HG02759 (cell line): ENCODE results near the gene OTUD7B.
A peak's percentile ranks its signal among the peaks of the same experiment; 100 is the strongest.

Source experiments
- ATAC-seq: cut with Tn5 transposase; IDR thresholded peaks from one replicate; pipeline ENCODE4 v1.9.1; 2021; ENCODE audit warnings: mild to moderate bottlenecking, moderate library complexity; ENCODE audit not compliant: unreplicated experiment

The OTUD7B gene

GRCh38 chr1:149923626-149924025, 86.9 kb downstream of the OTUD7B start:
- ATAC-seq: no peak

GRCh38 chr1:149917571-149918144, 92.9 kb downstream of the OTUD7B start, which contains the start of gene SV2A:
TSS of gene SV2A (minus strand) at chr1:149917844. CDS start at chr1:149913840, 4,004 bp downstream.
- ATAC-seq: no peak

- no peak for ATAC-seq
These were observed 93.7 kb downstream of the OTUD7B start for GRCh38 chr1:149916898-149917252.

GRCh38 chr1:149916193-149916897, 94.2 kb downstream of the OTUD7B start:
- ATAC-seq: no peak

GRCh38 chr1:149915429-149916192, 94.9 kb downstream of the OTUD7B start:
- no peak for ATAC-seq

- no peak for ATAC-seq
These were observed 96.0 kb downstream of the OTUD7B start for GRCh38 chr1:149914545-149914944.

GRCh38 chr1:149906570-149907075, 103.9 kb downstream of the OTUD7B start:
- no peak for ATAC-seq

- no peak for ATAC-seq
These were observed 106.6 kb downstream of the OTUD7B start for GRCh38 chr1:149903836-149904491.

- peak; percentile 97 for ATAC-seq
These were observed 110.9 kb downstream of the OTUD7B start, which contains the start of gene BOLA1 for GRCh38 chr1:149899460-149900284. TSS of gene BOLA1 (plus strand) at chr1:149899568. CDS start at chr1:149900060, 492 bp downstream.

GRCh38 chr1:149896575-149896974, 114.0 kb downstream of the OTUD7B start:
- no peak for ATAC-seq

- no peak for ATAC-seq
These were observed 121.6 kb downstream of the OTUD7B start for GRCh38 chr1:149888999-149889289.

GRCh38 chr1:149888247-149888998, 122.1 kb downstream of the OTUD7B start:
- ATAC-seq: peak; percentile 26
